ENCODE data around the gene AFF1.

- TF ChIP-seq CREB1 (IDR thresholded peaks at IDR 0.05; ENCODE audit: low read depth) (no peak), EP300 (IDR thresholded peaks at IDR 0.05; ENCODE audit: borderline replicate concordance) (no peak), TAF1 (IDR thresholded peaks at IDR 0.05; ENCODE audit: low read depth) (no peak), CEBPB (IDR thresholded peaks at IDR 0.05) (no peak), YY1 (IDR thresholded peaks at IDR 0.05; ENCODE audit: low read depth) (no peak), NFIC (IDR thresholded peaks at IDR 0.05) (no peak), REST (IDR thresholded peaks at IDR 0.05; ENCODE audit: low read depth) (no peak), MAX (IDR thresholded peaks at IDR 0.05) (no peak), RAD21 (IDR thresholded peaks at IDR 0.05; ENCODE audit: low read depth) (no peak), EGR1 (IDR thresholded peaks at IDR 0.05) (no peak), TCF12 (IDR thresholded peaks at IDR 0.05; ENCODE audit: low read depth) (no peak)
These were observed 110.4 kb downstream of the AFF1 start for GRCh38 chr4:87045234-87045558.
